GM12873 (cell line): ENCODE results near the gene TNFRSF19.

ENCODE experiments used
- CTCF ChIP-seq: IDR thresholded peaks from 2 replicates; pipeline ENCODE4 v1.5.1; 2012; ENCODE audit warnings: low read depth, mild to moderate bottlenecking, moderate library complexity, low read length, control low read depth; ENCODE audit not compliant: insufficient read depth; ENCODE audit errors: missing control alignments

TNFRSF19 gene

DNA sequence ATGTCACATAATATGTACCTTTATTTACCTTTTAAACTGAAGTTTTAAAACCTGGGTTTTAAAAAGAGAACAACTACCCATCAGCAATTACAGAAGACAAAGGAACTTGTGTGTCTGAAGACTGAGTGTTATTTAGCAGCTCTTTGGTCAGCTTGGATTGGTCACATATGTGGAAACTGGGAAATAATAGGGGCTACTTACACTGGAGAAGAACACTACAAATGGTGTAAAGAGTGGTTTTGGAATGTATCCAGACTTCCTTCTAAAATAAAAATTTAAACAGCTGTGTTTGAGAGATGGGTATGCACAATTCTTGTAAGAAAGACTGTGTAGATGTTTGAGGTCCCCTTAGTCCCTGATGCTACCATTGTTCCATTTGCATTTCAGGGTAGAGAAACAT lies 13.3 kb downstream of the TNFRSF19 start:
- TF ChIP-seq CTCF: no peak

DNA sequence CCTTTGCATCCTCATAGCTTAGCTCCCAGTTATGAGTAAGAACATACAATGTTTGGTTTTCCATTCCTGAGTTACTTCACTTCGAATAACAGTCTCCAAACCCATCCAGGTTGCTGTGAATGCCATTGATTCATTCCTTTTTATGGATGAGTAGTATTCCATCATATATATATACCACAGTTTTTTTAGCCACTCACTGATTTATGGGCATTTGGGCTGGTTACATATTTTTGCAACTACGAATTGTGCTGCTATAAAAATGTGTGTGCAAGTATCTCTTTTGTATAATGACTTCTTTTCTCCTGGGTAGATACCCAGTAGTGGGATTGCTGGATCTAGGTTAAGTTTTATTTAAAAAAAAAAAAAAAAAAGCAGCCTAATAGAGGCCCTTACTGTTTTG lies 14.1 kb downstream of the TNFRSF19 start:
- no peak for TF ChIP-seq CTCF

DNA sequence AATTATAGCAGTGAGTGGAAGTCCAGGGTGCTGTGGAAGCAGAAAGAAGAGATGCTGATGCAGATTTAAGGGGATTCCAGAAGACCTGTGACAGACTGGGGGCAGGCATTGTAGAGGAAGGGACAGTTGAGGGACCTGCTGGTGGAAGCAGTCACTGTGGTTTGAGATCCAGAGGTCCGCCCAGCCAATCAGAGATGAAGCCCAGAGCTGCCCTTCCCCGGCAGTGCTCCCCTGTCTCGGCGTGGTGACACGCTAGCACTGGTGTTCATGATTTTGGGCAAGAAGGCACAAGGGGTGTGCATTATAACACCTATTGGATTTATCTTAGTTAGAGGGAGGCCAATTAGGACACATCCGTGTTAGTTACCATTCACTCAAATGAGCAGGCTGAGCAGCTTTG lies 16.1 kb downstream of the TNFRSF19 start:
- no peak for TF ChIP-seq CTCF

DNA sequence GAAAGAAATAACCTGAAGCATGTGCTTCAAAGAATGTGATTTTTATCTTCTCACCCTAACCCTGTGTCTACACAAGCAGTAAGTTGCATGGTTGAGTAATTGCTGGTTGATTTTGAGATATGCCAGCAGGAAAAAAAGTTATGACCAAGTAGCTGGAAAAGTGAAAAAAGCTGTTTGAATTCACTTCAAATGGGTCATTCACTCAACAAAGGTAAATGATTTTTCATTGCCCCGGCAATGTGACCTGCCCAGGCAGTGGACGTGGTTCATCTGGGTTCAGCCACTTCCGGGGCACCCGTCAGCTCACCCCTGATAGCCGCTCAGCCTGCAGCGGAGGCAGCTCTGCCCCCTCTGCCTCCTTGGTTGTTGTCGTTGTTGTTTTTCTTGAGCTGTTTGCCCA lies 18.5 kb downstream of the TNFRSF19 start:
- TF ChIP-seq CTCF: no peak

DNA sequence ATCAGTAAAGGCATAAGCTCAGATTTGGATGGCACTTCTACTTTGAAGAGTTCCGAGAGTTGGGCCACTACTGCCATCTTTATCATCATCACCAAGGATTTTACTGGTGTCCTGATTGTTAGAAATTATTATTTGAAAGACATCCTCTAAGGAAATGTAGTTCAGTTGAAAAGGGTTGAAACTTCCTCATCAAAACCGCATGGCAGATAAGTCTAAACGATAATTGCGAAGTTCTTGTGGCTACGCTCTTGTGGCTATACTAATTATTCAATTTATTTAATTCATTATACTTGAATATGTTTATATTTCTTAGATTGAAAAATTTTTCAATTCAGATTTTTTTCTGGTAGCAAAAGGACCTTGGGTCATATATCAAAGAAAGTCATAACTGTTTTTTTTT lies 22.4 kb downstream of the TNFRSF19 start:
- TF ChIP-seq CTCF: no peak

DNA sequence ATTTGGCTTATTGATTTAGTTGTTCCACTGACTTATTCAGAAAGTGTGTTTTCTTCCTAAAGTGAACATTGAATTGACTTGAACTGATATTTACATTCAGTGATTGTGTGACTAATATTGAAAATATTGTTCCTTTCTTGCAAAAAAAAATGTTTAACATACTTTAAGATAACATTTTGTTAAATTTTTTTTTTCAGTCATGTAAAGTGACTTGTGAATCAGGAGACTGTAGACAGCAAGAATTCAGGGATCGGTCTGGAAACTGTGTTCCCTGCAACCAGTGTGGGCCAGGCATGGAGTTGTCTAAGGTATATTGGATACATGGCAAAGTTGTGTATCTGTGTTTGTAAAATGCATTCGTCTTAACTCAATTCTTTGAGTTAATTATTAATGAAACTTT lies 22.9 kb downstream of the TNFRSF19 start:
- TF ChIP-seq CTCF: no peak

DNA sequence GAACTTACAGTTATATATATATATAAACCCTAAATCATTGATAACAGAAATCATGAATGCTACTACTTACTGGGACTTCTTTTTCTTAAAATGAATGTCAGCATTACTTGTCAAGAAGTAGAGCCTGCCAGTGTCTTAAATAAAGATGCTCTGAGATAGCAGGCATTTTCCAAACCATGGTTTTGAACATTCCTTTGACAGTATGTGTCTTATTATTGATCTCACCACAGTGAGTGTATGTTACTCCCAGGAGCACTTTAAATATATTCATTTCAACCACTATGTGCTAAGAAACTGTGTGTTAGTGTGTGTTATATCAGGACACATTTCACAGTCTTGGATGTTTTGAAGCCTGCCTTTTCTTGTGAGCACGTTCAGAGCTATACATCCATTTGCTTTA lies 28.2 kb downstream of the TNFRSF19 start:
- TF ChIP-seq CTCF: no peak
